ENCODE data around the gene NDUFC1. TPM values are rescaled to one million over a fixed set of nuclear protein-coding genes. Genes with fewer than 3 reads are reported as not detected.

Gene NDUFC1
- 45.0 and 53.6 TPM in 2 replicates for total RNA-seq

DNA sequence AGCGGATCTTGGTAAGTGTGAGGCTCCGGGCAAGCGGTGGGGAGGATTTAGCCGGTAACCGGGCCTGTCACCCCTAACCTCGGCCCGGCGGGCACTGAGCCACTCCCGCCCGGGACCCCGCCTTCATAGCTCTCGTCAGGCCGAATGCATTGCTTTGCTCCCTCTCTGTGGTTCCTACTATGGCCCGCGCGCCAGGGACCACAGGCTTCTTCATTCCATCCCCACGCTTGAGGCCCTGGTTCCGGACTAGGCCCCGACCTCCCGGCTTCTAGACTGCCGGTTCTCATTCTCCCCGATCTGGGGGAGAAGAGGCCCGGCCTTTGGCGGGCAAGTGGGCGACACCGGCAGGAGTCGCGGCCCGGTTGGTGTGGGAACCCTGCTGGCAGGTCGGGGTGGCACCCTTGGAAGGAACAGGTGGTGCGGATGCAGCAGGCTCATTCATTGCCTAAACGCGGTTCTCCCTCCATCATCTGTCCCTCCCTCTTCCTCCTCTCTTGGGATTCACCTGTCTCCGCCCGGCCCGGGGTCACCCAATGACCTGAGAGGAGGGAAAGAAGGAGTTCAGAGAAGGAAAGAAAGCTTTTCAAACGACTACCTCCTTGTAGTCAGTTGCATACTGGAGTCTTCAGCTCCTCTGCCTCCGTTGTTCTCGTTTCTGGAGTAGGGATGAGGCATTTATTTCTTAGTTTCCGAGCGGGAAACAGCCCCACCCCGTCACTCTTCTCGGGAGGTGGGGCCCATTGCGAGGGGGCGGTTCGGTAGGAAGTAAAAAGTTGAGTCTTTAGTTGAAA is at the start of gene NDUFC1:
Gene NDUFC1 (minus strand): TSS at position 657 of the 791 bp plus-strand sequence. CDS start 6,679 bp downstream, outside the sequence.

DNA sequence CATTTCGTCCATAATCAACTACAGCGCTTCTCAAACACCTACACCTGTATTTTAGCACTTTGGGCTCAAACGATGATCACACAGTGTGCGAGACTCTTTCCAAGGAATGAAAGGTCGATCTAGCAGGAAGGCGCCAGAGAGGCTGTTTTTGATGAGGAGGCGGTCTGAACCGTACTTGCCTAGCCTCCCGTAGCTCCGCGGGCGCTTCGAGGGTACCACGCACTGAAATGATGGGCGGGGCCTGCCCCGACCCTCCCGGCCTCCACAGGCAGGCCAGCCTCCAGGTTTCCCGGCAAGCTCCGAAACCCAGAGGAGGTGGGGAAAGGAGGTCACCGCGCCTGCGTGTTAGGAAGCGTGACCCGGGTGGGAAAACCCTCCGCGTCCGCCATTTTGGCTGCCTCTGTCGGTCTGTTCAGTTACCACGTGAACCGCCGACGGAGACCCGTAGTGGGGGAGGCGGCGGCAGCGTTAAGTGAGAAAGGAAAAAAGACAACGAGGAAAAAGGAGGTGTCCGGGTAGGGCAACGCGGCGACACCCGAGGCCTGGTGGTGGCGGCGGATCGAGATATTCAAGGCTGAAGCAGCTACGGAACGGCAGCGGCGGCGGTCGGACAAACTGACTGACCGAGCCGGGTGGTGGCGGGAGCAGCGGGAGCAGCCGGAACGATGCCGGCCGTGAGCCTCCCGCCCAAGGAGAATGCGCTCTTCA is 1.0 kb downstream of the NDUFC1 start, which contains the start of gene NAA15:
Gene NAA15 (plus strand): TSS at position 393 of the 708 bp plus-strand sequence. CDS start 273 bp downstream, at position 666.

DNA sequence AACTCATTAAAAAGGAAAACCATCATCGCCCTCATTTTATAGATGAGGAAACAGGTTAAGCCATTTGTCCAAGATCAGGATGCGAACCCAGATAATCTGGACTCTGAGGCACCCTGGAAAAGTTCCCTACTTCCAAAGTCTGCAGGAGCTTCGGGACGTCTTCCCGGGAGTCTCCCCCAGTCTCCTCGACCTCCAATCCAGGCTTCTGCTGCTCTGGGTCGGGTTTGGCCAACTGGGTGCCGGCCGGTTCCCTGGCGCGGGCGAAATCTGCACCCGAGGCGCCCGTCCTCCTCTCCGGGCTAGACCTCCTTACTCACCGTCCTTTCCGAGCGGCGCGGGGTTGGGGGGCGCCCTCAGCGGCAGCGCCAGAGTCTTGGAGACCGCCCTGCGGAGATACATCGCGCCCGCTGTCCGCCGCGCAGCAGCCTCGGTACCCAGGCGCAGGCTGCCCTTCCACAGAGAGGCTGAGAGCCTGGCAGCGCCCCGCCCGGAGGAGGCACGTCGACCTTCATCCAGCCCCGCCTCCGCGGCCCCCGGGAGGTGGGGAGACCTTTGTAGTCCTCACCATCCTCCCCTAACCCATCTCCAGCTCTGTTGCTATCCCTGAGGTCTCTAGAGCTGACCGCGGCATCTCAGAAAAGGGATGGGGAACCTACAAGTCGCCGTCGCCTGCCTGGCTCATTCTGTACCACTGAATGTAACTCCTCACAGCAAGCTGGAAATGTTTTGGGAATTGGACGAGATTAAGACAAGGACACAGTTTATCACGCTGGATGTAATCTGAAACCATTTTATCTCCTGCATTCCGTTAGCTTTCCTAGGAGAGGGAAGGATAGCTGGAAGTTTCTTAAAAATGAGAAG is 22.3 kb downstream of the NDUFC1 start, which contains the start of gene MGARP:
Gene MGARP (minus strand): TSS at position 466 of the 861 bp plus-strand sequence. CDS start 67 bp downstream, at position 399.

Other genes with a start within 250 kb of the NDUFC1 start
- 34.9 and 36.8 TPM in 2 replicates for gene ELF2, start 125.3 kb downstream of the NDUFC1 start, total RNA-seq
- 19.2 and 31.9 TPM in 2 replicates for gene MGARP, start 22.3 kb downstream of the NDUFC1 start, total RNA-seq
- 17.5 and 22.2 TPM in 2 replicates for gene NAA15, start 972 bp downstream of the NDUFC1 start, total RNA-seq
- 10.3 and 10.4 TPM in 2 replicates for gene RAB33B, start 151.6 kb upstream of the NDUFC1 start, total RNA-seq